ENCODE data around the gene GRID2. TPM values are rescaled to one million over a fixed set of nuclear protein-coding genes. Genes with fewer than 3 reads are reported as not detected.
A peak's percentile ranks its signal among the peaks of the same experiment; 100 is the strongest.

GRID2 gene
- total and polyA plus RNA-seq, 8 donors = 6.4 TPM; not detected in 7

GRCh38 chr4:93730760-93731159 is 1427.0 kb downstream of the GRID2 start:
- Histone ChIP-seq H3K36me3 (no peaks in the 10 kb centered on the region), H3K9me3 (no peaks in the 10 kb centered on the region), H3K27me3 (no peaks in the 10 kb centered on the region), H3K27ac (no peak overlapping the region), H3K4me1 (no peaks in the 10 kb centered on the region), H3K4me3 (no peak overlapping the region)
- intact Hi-C loops (cut with DNase I; ENCODE audit: low total_unique reads) = no loop called here
- 84 to 90% (median 89%) methylated on average over 7 of the region's 7 CpGs for WGBS, 5 donors
- no peak for TF ChIP-seq CTCF (IDR thresholded peaks at IDR 0.05)
- no peak for TF ChIP-seq POLR2A (IDR thresholded peaks at IDR 0.05)
- no peak for TF ChIP-seq POLR2AphosphoS5 (IDR thresholded peaks at IDR 0.05)
- no peak for TF ChIP-seq EP300 (IDR thresholded peaks at IDR 0.05)
- no peak for DNase-seq

GRCh38 chr4:93731456-93731855 is 1427.7 kb downstream of the GRID2 start:
- Histone ChIP-seq H3K4me3 (no peak overlapping the region), H3K27me3 (no peaks in the 10 kb centered on the region), H3K9me3 (no peaks in the 10 kb centered on the region), H3K36me3 (no peaks in the 10 kb centered on the region), H3K4me1 (no peaks in the 10 kb centered on the region), H3K27ac (no peak overlapping the region)
- DNase-seq = peak in 1 of 2 donors; percentile 9
- WGBS, 5 donors = 67 to 96% (median 81%) methylated on average over 1 of the region's 1 CpG
- intact Hi-C loops (cut with DNase I; ENCODE audit: low total_unique reads) = no loop called here
- TF ChIP-seq CTCF (IDR thresholded peaks at IDR 0.05) (no peak), POLR2AphosphoS5 (IDR thresholded peaks at IDR 0.05) (no peak), EP300 (IDR thresholded peaks at IDR 0.05) (no peak), POLR2A (IDR thresholded peaks at IDR 0.05) (no peak)

GRCh38 chr4:93732509-93732908 is 1428.7 kb downstream of the GRID2 start:
- Histone ChIP-seq H3K4me3 (no peak overlapping the region), H3K9me3 (no peaks in the 10 kb centered on the region), H3K27me3 (no peaks in the 10 kb centered on the region), H3K27ac (no peak overlapping the region), H3K4me1 (no peaks in the 10 kb centered on the region), H3K36me3 (no peaks in the 10 kb centered on the region)
- intact Hi-C loops (cut with DNase I; ENCODE audit: low total_unique reads) = no loop called here
- no peak for TF ChIP-seq POLR2A (IDR thresholded peaks at IDR 0.05)
- TF ChIP-seq CTCF (IDR thresholded peaks at IDR 0.05) = no peak
- no peak for TF ChIP-seq POLR2AphosphoS5 (IDR thresholded peaks at IDR 0.05)
- no peak for TF ChIP-seq EP300 (IDR thresholded peaks at IDR 0.05)
- no peak for DNase-seq
- 68 to 86% (median 73%) methylated on average over 1 of the region's 1 CpG for WGBS, 5 donors

- Histone ChIP-seq H3K27ac (no peak overlapping the region), H3K4me1 (peaks cover 0 to 6% (median 0%) of the 10 kb centered on the region in 4 donors), H3K27me3 (no peaks in the 10 kb centered on the region), H3K4me3 (no peak overlapping the region), H3K9me3 (no peaks in the 10 kb centered on the region), H3K36me3 (no peaks in the 10 kb centered on the region)
- no peak for DNase-seq
- TF ChIP-seq POLR2A (IDR thresholded peaks at IDR 0.05) (no peak), EP300 (IDR thresholded peaks at IDR 0.05) (no peak), CTCF (IDR thresholded peaks at IDR 0.05) (no peak), POLR2AphosphoS5 (IDR thresholded peaks at IDR 0.05) (no peak)
- intact Hi-C loops (cut with DNase I; ENCODE audit: low total_unique reads) = no loop called here
Observed at GRCh38 chr4:93740890-93741289, 1437.1 kb downstream of the GRID2 start.

Measured in stomach (tissue), 9 donors.